GDM1 (cell line): ENCODE data around the gene C20orf202.

Experiments
- DNase-seq: peaks from one replicate; lab custom pipeline; 2025; lab: John Stamatoyannopoulos, UW

The C20orf202 gene

DNA sequence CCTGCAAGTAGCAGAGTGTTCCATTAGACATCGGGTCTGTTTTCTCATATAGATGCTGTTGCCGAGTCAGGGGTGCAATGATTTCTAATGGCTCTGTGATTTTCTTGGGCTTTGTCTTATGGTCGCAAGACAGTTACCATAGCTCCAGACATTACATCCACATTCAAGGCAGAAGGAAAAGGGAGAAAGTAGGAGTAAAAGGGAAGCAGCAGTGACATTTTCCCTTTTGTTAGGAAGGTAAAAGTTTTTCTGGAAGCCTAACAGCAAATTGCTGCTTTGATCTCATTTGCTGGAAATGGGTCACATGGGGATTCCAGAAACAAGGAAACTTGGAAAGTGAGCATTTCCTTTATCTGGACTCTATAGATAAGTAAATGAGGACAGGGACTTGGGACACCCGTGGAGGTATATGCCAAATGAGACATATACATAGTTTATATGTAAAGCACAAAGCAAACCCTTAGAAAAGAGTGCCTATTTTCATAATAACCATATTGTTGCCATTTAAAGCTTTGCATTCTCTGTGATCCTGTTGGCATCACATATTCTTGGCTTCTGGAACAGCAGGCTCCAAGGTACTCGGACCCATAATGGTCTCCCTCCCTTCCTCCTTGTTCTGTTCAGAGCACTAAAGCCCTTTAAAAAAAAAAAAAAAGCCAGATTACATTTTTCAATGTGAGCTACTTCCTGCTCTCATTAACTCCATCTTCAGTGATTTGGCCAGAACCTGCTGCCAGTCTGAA lies at the start of gene C20orf202:
TSS of gene C20orf202 (plus strand) at position 693 of the 743 bp plus-strand sequence. CDS start 132 bp downstream, outside the sequence.
- no peak for DNase-seq

- no peak for DNase-seq
These were observed 49.0 kb upstream of the C20orf202 start for GRCh38 chr20:1154226-1154625.

- no peak for DNase-seq
These were observed 48.6 kb upstream of the C20orf202 start for GRCh38 chr20:1154691-1155090.

GRCh38 chr20:1155342-1155741 lies 47.9 kb upstream of the C20orf202 start:
- DNase-seq = no peak

- no peak for DNase-seq
These were observed 42.8 kb upstream of the C20orf202 start for GRCh38 chr20:1160496-1160895.

DNA sequence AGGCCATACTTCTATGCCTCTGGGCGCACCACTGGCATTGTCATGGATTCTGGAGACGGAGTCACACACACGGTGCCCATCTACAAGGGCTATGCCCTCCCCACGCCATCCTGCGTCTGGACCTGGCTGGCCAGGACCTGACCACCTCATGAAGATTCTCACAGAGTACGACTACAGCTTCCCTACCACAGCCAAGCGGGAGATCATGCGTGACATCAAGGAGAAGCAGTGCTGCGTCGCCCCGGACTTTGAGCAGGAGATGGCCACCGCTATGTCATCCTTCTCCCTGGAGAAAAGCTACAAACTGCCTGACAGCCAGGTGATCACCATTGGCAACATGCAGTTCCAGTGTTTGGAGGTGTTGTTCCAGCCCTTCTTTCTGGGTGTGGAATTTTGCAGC lies 42.3 kb upstream of the C20orf202 start:
- no peak for DNase-seq

DNA sequence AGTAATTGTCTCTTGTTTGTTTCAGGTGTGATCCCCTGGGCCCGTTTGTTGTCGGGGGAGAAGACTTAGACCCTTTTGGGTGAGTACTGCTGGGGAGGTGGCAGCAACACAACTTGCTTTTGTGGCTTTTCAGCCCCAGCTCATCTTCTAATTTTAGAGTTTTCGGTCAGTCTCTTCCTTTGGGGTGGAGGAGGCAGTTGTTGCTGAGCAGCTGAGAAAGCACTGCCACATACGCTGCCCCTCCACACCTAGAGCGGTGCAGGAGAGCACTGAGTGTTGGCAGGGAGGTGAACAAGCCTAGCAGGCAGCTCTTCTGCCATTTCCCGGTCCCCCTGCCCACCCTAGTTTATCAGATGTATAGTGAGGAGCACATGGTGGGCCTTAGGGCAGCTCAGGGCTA lies 40.1 kb upstream of the C20orf202 start:
- DNase-seq = no peak

DNA sequence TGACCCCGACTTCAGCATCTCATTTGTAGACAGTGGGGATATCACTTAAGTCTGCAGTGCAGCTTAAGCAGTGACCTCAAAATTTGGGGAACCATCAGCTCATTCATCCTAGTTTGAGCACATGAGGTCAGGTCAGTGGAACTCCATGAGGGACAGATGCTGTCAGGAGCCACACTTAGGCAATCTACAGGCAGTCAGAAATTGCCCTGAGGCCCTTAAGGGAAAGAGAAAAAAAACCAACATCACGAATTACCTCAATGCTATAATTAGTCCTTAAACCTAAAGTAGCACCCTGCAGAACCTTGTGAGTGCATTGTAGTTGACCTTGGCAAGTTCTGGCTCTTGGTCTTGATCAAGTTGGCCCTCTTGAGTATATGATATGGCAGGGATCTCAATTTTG lies 39.6 kb upstream of the C20orf202 start:
- DNase-seq = no peak

DNA sequence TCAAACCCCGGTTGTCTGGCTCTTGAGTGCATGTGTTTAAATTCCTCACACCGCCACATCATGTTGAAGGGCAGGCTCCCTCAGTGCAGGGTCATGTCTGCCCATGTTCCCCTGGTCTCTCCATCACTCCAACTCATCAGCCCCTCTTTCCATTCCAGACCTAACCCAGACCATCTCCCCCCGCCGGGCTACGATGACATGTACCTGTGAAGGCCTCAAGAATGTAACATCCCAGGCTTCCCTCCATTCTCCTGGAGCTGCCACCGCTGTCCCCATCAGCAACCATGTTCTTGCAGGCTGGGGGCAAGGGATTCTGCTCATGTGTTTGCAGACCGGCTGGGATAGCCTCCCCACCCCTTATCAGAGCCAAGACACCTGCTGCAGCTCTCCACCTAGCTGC lies 38.4 kb upstream of the C20orf202 start:
- DNase-seq = no peak

DNA sequence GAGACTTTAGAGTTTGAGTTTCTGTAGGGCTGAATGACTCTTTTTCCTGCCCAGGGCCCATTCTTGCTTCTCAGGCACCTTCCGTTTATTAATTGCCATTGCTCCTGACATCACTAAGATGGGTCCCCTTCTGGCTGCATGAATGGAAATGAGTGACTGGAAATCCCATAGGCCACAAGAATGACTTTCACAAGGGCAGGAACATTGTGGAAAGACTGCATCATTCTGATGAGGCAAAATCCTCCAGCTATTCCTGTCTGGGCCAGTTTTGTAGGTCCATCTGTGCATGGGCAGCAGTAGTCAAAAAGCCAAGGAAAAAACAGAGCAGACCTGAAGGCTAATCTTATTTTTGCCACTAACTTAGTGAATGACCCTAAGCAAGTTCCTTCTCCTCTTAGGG lies 37.7 kb upstream of the C20orf202 start:
- no peak for DNase-seq

GRCh38 chr20:1165941-1166340 lies 37.3 kb upstream of the C20orf202 start:
- no peak for DNase-seq

DNA sequence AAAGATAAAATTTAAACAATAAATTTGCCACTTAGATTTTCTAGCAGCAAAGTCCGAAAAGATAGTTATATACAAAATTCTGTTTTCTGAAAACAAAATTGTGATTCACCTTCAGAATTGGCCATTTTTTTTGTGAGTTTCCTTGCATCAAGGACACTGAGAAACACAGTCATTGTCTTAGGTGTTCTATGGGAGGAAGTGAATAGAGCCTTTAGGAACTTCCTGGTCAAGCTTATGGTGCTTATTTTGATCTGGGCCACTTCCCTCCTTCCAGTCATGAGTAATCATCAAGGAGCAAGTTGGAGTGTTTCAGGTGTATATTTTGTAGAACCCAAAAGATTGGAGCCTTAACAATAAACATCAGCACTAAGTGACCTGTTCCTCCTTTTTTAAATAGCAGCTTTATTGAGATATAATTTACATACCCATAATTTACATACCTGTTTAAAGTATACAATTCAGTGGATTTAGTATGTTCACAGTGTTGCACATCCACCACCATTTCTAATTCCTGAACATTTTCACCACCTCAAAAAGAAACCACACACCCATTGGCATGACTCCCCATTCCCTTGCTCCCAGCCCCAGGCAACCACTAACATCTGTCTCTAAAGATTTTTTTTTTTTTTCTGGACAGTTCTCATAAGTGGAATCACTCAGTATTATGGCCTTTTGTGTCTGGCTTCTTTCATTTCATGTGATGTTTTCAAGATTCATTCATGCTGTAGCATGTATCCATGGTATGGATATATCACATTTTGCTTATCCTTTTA lies 36.1 kb upstream of the C20orf202 start:
- DNase-seq = no peak

- DNase-seq = no peak
These were observed 34.0 kb upstream of the C20orf202 start for GRCh38 chr20:1169224-1169623.

DNA sequence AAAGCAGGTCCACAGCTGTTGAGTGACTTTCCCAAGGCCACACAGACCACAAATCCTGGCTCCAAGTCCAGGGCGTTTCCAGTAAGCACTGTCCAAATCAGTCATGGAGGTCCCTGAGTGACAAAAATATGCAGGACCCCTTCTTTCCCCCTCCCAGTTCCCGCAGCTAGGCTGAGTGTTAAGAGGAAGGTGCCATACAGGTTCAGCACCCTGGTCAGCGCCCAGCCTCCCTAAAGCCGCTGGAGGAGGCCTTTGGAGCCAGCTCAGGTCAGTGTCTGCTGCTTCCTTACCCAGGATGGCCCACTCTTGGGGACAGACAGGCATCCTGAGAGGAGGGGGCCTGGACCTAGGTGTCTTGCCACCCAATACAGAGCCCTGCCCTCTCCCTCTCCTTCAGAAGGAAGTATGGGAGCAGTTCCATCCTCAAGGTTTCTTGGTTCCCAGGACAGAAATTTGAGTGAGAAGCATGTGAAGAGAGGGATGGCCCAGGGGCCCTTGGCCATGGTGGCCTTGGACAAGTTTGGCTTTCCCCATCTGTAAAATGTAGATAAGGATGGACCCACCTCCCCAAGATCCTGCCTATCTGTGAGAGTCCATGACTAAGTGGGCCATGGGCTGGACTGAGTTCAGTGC lies 31.7 kb upstream of the C20orf202 start:
- DNase-seq = no peak

- DNase-seq = no peak
These were observed 29.6 kb upstream of the C20orf202 start for GRCh38 chr20:1173698-1174097.

DNA sequence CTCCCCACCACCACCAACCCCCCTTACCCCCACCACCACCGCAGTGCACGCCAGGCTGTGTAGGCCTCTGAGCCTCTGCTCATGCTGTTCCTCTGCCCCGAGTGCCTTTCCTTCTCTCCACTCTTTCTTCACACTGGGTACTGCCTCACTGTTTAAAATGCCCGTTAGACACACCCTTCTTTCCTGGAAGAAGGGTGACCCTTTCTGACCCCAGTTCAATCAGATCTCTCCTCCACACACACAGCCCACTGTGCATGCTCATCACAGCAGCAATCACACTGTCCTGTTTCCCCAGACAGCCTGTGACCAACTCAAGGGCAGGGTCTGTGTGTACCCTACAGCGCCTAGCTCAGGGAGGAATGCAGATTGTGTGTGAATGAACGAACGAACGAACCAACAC lies 28.5 kb upstream of the C20orf202 start:
- no peak for DNase-seq

GRCh38 chr20:1177680-1178079 lies 25.6 kb upstream of the C20orf202 start:
- DNase-seq = no peak

DNA sequence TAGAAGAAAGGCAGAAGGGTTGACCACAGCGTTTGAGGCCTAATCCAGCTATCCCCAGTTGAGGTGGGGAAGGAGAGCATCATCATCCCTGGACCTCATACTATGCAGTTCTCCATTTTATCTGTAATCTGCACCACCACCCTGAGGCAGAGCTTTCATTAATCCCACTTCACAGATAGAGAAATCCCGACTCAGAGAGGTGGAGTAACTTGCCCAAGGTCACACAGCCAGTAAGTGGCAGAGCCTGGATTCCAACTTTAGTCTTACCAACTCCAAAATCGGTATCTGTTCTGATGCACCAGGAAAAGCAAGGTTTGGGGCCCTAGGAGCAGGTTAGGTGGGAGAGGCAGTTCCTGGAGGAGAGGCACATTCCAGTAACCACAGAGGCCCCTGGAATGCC lies 25.2 kb upstream of the C20orf202 start:
- DNase-seq = no peak

DNA sequence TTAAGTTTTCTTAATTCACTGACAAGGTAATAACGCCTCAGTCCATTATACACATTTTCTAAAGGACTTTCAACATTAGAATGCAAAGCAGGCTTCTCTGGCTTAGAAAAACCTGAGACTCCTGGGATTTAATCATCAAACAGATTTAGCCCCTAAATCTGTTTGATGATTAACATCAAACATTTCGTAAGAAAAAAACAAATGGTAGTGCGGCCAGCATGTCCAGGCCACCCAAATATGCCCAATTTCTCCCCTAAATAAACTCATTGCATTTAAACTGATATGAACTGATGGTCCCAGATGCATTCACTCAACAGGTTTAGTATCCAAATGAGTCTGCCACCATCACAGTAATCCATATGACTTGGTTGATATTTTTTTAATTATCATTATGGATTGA lies 24.6 kb upstream of the C20orf202 start:
- DNase-seq = no peak

DNA sequence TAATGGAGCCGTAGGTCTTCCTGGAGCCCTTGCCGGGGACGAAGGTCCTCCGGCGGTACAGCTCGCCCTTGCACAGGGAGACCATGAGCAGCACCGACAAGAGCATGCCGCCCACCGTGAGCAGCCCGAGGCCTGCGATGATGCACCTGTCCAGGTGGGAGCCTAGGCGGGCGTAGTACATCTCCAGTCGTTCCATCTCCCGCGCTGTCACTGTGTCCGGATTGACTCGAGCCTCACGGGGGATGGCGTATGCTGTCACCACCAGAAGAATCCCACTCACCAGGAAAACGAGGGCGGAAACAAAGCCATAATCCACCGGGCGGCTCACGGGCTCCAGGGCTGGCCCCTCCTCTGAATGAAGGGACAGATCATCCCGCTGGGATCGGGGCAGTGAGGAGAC lies 22.3 kb upstream of the C20orf202 start:
- no peak for DNase-seq

GRCh38 chr20:1182106-1182505 lies 21.1 kb upstream of the C20orf202 start:
- no peak for DNase-seq

GRCh38 chr20:1183153-1183552 lies 20.1 kb upstream of the C20orf202 start:
- no peak for DNase-seq

- no peak for DNase-seq
These were observed 19.0 kb upstream of the C20orf202 start for GRCh38 chr20:1184260-1184637.
